ENCODE data around the gene NAV2.
"Not testable (repeated sequence)": the region's sequence is repeated elsewhere in the genome, so short reads cannot be mapped to it uniquely, and the experiment has no call there.

NAV2 gene

DNA sequence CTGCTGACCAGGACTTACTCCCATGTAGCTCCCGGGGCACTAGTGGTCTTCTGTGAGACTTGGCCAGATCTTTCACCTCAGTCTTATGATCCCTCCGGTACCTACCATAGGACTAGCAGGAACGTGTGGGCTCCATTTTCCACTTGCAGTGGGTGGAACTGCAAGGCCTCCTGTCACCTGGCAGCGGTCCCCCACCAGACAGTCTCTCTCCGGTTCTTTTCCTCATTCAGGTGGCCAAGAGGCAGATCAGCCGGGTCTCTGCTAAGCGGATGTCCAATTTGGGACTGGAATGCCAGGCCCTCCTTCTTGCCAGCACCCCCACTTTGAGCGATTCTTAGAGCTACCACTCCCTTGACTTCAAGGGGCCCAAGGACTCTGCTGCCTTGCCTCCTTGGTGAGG, 158.9 kb downstream of the NAV2 start:
- DNase-seq, result no peak

DNA sequence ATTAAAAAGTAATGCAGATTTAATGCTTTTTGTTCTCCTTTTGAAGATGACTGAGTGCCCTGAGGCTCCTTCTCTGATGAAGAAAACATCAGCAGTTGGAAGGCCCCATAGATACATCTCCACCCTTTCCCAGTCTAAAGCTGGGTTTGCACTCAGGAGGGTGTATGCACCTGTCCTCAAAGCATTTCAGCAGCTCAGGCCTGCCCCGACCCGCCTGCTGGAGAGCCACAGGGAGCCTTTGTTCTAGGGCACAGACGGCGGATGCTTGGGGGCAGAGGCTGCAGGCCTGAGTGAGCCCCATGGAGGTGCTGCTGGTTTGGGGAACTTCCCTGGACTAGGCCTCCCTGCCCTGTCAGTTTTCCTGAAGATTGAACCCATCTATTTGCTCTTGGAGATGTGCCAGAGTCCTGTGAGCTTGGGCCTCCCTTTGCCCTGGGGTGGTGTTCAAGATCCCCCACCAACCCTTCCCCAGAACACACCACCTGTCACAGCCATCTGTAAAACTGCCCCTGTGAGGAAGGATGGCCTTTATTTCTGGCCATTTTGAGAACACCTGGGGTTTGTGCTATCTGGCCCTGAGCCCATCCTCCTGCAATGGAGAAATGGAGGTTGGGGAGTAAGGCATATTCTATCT, 160.0 kb downstream of the NAV2 start:
- DNase-seq, result no peak

DNA sequence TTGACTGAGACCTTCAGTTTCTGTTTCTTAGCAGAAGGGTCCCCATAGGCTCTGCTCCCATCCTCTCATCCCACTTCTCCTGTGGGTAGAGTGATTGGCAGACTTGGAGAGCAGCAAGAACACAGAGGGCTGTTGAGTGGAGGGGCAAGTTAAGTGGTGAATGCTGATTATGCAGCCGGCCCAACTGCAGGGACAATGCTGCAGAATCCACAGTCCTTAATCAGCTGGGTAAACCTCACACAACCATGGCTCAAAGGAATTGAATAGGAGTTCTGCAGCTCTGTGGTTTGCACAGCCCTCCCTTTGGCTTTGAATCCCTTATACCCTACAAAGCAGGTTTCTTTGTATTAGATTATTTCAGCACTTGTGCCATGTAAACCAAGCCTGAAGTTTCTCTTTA, 161.1 kb downstream of the NAV2 start:
- no peak for DNase-seq

DNA sequence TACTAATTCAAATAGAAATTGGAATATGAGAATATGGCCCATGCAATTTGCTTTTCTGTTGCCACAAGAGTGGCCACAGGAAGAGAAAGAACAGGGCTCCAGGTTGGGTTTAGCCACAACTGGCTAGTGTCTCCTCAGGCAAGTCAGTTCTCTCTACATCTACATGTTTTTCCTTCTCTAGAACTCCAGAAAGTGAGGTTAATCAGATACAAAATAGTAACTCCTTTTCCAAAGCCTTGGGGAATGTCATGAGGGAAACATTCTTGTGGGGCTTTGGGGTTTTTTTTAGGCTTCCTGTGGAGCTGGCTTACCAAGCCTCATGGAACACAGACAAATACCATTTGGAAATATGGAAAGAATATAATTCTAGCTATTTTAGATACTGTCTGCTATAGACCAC, 161.6 kb downstream of the NAV2 start:
- DNase-seq, result no peak

DNA sequence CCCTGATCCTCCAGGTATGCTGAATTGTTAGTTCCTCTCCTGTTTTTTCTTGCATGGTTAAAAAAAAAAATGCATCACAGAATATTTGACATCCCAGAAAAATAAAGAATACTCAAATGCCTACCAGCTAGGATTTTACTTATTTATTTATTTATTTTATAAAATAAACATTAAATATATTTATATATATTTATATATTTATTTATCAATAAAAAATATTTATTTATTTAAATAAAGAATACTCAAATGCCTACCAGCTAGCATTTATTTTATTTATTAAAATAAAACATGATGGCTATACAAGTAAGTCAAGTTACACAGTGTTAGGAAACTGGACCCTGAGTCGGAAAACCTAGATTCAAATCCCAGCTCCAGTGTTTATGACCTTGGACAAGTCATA, 164.1 kb downstream of the NAV2 start:
- no peak for DNase-seq

DNA sequence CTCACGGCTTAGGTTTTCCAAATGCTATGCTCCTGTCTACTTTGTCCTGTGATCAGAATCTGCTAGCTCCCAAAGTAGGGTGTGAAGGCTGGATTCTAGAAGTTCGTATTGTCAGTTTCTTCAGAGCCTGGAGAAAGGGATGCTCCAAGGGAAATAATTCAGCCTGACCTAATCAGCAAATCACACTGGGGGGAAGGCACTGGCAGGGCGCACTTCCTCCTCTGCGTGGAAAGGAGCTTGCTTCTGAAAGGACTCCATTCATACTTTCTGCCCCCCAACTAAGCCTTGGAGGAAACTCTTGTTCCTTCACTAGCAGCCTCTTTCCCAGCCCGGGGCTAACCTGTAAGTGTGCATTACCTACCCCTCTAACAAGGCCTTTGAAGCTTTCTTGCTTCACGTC, 165.9 kb downstream of the NAV2 start:
- DNase-seq, result no peak

DNA sequence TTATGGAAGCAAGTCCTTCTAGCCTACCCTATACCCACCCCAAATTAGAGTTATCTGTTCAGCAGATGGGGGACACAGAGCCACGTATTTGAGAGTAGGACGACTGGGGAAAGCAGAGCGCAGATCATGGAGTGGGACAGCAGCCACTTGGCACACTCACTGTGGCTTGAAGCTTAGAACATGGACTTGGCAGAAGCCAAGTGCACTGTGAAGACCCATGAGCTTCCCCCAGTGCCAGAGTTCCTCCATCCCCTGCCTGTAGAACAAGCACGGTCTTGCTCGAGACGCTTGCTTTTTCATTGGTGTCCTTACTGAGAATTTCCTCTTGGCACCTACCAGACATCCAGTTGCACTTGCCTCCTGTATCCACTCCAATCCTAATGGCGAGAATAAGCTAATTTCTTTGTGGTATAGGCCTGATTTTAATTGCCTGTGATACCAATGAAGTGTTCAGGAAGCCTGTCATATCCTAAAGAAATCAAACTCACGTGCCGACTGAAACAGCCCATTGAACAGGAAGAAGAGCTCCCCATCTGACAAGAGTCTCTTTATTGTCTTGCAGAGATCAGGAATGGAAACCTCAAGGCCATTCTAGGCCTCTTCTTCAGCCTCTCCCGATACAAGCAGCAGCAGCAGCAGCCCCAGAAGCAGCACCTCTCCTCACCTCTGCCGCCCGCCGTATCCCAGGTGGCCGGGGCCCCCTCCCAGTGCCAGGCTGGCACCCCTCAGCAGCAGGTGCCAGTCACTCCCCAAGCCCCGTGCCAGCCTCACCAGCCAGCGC, 166.9 kb downstream of the NAV2 start:
- no peak for DNase-seq

DNA sequence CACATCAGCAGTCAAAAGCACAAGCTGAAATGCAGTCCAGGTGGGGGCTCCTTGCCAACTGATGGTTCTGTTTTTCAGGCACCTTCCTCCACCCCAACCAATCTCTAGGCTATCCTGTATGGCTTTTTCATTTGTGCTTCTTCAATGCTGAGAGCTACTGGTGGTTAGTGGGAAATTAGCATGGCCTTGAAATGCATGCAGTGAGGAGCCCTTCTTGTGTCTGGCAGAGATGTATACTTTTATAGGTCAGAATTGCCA, 167.4 kb downstream of the NAV2 start:
- no peak for DNase-seq

DNA sequence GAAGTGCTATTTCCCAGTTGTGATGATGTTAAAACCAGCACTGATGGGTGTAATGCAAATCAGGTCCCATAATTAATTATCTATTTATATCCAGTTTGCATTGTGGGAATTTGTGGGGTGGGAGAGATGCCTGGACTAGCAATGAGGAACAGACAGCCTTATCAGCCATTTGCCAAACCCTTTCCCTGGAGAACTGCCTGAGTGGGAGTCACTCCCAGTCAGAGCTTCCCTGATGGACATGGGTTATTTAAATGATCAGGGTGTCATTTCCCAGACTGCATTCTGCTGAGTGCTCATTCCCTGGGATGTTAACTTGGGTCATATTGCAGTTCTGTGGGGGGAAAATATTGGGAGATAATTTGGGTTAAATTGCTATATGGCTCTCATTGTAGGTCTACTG, 168.5 kb downstream of the NAV2 start:
- DNase-seq, result no peak

DNA sequence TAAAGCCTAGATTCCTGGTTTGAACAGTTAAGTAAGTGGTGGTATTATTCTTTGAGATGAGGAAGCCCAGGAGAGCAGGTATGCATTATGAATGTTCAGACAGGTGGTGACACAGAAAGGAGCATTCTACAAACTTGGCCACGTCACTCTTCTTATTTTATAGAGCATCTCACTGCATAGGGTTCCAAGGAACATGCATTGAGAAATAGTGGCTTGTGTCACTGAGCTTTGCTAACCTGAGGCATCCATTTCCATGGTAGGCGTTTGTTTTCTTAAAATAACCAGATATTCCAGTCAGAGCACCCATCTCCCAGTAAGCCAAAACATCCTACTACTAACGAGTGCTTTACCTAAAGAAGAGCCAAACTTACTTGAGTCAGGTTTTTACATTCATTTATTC, 169.7 kb downstream of the NAV2 start:
- DNase-seq, result no peak

DNA sequence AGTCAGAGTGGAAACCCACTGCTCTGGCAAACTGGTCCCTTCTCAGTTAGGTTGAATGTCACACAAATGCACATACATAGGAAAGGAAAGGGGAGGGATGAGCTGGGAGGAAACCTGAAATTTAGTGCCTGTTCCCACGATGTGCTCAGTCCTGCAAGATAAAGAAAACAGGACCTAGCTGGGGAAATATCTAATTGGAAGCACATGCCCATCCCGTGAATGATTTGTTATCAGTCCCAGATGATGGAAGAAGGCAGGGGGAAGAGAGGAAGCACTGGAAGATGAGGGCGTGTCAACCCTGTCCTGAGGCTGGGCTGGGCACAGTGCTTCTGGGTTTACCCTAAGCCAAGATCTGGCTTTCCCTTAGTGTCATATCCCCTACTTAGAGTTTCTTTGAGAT, 173.9 kb downstream of the NAV2 start:
- DNase-seq, result no peak

DNA sequence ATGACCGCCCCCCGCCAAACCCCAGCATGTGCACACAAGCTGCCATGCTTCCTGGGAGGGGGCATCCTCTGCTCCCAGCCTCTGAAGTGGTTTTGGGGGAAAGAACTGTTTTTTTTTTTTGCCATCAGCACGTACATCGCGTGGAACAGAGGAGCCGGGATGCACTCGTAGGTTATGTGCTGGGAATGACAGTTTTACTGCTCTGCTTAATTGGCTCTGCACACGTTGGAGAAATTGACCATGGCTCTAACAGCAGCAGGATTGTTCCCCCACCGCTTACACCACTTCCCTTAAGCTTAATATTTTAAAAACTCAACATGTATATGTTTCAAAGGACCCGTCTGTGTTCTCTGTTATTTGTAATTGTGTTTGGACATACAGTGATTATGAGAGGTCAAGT, 175.2 kb downstream of the NAV2 start:
- DNase-seq, result no peak

DNA sequence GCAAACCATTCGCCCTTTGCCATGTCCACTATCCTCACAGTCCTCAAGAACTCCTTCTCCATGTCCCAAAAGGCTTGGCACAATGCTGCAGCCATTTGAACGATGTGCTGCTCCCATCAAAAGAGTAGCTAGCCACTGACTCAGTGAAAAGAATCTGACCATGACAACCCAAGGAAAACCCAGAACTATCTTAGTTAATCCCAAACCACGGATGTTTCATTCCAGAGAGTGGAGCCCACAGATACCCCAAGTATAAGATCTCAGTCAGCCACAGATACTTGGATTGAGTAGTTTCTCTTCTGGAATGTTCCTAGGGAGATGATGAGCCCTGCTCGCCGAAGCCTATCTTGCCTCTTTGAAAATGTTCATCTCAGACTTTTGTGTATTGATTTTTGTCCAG, 176.9 kb downstream of the NAV2 start:
- no peak for DNase-seq

DNA sequence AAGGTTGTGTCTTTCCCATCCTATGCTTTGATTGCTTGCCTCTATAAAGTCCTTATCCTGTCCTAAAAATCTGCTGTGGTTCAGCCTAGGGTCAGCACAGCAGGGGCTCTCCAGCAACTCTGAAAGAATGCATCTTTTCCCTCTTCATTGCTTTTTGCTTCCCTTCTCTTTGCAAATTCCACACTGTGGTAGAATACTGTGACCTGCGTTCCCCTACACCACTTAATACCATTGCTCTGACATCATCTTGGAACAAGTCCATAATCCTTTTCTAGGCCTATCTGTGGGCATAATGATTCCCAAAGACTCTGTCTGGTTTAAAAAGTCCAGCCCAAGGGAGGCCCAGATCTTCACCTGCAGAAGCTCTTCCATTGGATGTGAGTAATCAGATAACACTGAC, 177.7 kb downstream of the NAV2 start:
- DNase-seq, result no peak

DNA sequence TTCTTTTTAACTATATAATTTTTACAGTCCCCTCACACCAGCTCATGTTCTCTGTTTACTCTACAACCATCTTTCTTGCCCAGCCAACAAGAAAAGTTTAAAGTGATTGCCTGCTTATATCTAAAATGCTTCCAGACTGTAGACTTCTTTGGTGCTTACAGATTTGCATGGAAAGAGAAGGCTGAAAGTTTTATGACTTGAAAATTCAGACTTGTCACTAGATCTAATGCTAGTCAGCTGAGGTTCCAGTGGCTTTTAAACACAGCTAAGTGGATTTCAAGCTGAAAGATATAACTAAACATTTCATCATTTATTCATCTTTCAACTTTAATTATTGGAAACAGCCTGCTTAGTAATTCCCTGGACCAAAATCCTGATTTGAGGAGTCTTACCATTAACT, 178.4 kb downstream of the NAV2 start:
- DNase-seq, result no peak

DNA sequence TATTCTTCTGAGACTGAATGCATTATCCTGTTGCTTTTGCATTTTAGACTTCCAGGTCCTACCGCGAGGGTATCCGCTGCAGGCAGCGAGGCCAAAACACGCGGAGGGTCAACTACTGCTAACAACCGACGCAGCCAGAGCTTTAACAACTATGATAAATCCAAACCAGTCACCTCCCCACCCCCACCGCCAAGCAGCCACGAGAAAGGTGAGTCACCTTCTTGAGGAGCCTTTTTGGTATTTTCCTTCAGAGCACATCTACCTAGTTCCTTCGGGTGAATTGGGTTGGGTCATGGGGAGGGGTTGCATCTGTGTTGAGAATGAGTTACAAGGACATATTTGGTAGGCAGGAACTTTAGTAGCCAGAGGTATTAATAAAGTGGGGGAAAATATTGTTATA, 179.8 kb downstream of the NAV2 start:
- DNase-seq, result no peak

DNA sequence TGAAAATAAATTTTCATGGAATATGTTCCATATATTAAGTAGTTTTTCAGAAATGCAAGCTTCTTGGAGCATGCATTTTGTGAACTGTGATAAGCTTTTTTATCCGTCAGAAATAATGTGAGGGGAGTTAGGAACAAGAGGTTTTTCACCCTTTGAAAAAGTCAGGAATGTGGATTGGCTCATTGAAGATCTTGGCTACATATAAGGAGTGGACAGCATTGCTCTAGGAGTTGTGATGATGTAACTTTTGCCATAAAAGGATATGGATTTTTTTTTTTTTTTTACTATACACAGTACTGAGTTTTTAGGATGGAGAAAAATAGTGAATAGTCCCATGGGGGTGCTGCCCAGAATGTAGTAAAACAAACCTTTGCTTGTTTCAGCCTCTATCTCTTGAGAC, 180.2 kb downstream of the NAV2 start:
- no peak for DNase-seq

DNA sequence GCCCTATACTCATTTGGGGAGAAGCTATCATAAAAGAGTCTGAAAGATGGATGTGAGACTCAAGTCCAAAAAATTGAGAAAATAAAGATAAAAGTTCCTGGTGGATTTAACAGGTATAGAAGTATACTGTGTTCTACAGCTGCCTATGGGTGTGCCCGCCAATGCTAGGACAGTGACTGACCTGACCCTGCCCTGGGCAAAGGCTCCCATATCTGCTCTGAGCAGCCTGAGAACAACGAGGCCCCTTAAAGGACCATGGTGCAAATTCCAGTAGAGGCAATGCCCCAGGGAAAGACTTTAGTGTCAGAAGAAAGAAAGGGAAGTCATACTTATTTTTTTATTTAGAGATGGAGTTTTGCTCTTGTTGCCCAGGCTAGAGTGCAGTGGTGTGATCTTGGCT, 181.8 kb downstream of the NAV2 start:
- DNase-seq, result no peak

DNA sequence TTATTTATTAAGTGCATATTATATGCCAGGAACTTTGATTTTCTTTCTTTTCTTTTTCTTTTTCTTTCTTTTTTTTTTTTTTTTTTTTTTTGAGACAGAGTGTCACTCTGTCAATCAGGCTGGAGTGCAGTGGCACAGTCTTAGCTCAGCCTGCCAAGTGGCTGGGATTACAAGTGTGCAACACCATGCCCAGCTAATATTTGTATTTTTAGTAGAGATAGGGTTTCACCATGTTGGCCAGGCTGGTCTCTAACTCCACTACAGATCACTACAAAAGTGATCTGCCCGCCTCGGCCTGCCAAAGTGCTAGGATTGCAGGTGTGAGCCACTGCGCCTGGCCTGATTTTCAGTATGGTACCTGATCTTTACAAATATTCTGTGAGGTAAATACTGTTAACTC, 182.4 kb downstream of the NAV2 start:
- DNase-seq, result not testable (repeated sequence)

DNA sequence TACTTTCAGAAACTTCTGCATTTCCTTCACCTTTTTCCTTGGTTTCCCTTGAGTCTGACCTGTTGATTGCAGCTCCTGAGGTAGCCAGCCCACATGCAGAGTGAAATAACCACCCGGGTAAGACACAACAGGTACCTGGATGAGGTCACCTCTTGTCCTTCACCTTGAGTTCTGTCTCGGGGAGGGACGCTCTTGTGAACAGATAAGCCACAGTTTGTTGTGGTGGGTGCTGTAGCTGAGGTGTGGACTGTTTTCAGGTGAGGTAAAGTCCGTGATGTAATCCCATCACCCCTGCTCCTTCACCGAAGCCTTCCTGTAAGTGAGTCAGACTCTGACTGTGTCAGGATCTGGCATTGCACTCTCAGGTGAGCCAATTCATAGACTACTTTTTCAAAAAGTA, 183.1 kb downstream of the NAV2 start:
- no peak for DNase-seq

DNA sequence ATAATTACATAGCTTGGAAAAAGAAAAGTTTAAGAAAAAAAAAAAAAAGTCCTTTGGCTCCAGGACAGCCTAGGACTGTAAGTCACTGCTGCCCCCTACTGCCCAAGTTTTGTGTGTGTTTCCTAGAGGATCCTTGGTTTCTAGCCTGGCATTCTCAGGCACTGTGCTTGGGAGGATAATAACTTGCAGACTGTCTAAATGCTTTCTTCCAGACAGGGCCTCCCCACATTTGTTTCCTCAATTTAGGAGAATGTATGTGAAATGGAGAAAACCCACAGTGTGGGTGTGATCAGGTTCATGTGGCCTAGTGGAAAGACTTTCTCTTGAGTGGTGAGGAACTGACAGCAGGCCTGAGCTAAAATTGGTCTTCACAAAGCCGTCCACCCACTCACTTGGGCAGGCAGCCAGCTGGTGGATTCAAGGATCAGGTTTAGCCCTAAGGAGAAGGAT, 191.0 kb downstream of the NAV2 start:
- DNase-seq, result peak; percentile 17 to 22

DNA sequence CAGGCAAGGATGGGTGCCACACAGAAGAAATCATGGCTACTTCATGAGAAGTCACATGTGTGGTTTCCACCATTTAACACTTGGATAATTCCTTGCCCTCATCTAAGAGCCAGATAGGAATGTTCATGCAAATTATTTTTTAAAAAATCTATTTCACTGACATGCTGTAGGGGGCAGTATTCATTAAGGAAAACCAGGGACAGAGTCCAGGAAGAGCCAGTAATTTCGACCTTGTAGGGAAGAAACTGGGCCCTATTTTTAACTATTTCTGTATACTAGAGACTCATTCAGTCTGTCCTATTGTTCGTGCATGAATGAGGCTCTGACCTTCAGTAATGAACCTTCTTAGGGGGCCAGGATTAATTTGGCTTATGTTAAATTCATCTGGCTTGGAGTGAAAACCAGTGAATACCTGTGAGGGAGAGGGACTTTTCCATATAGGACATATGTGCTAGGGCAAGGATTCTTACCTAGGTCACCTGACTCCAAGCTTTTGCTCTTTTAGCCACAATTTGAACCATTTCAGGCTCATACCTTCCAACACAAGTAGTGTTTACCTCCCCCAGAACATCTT, 192.7 kb downstream of the NAV2 start:
- no peak for DNase-seq

DNA sequence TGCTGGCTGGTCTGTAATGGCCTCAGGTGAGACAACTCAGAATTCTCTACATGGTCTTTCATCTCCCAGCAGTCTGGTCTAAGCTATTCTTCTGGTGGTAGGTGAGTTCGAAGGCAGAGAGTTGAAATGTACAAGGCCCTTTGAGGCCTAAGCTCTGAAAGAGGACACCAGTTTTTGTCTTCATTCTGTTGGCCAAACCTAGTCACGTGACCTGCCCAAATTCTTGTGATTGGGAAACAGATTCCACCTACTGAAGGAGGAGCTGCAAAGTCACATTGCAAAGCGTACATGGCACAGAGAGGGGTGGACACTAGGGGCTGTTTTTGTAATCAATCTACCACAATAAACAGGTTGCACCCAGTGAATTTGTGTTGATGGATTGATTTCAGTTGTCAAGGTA, 193.5 kb downstream of the NAV2 start:
- no peak for DNase-seq

DNA sequence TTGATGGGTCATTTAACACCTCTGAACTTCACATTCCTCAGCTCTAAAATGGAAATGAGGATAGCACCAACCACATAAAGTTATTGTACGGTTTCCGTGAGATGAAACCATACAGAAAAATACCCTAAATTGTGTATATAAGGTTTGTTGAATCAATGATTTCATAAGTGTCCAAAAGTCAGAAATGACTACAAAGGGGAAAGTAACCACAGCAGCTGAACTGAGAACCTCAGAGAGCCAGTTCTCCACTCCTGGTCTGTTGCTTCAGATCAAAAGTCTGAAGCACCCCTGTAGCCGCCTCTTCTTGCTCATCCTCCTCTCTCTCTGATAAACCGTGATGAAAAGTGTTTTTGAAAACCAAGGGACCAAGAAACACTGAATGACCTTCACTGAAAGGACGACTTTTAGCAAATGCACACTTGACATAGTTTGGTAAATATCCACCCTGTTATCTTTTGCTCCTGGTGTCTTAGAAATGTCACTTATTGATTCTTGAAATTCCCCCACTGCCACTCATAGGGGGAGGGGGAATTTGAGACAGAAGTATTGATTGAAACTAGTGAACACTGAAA, 194.5 kb downstream of the NAV2 start:
- no peak for DNase-seq

DNA sequence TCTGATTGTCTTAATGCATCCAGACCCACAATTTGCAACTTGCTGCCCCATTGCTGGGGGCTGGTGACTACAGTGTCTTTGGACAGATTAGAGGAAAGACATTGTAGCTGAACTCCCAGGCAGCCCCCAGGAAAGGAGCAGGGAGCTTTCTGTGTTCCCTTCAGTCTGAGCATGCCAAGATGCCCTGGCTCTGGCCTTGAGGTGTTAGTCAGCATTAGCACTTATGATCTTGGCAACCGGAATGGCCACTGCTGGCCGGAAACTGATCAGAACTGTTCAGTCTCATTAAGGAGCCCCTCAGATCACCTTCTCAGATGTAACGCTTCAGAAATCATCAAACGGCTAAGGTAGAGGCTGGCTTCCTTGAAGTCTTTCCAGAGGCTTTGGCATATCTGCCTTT, 195.2 kb downstream of the NAV2 start:
- no peak for DNase-seq

All from CD4-positive, alpha-beta T cell treated with Interleukin-4 for 1 hour (primary cell).